Activated CD8-positive, alpha-beta memory T cell treated with anti-CD3 and anti-CD28 coated beads for 1 hour (primary cell): ENCODE measurements around the gene TNK2.

Experiments used
- DNase-seq, 2 donors: peaks; one replicate each; pipeline ENCODE4 v3.0.0-alpha.2; 2020; ENCODE audit warnings: low read depth in 1 of 2; ENCODE audit errors: extremely low read depth in 1 of 2

TNK2 gene

GRCh38 chr3:195900436-195901355 is 7.7 kb downstream of the TNK2 start:
- DNase-seq: no peak

- DNase-seq: no peak
These were observed 8.5 kb downstream of the TNK2 start for GRCh38 chr3:195899701-195900435.

GRCh38 chr3:195897853-195898415 is 10.4 kb downstream of the TNK2 start:
- DNase-seq: no peak

- no peak for DNase-seq
These were observed 11.1 kb downstream of the TNK2 start for GRCh38 chr3:195897081-195897852.

DNA sequence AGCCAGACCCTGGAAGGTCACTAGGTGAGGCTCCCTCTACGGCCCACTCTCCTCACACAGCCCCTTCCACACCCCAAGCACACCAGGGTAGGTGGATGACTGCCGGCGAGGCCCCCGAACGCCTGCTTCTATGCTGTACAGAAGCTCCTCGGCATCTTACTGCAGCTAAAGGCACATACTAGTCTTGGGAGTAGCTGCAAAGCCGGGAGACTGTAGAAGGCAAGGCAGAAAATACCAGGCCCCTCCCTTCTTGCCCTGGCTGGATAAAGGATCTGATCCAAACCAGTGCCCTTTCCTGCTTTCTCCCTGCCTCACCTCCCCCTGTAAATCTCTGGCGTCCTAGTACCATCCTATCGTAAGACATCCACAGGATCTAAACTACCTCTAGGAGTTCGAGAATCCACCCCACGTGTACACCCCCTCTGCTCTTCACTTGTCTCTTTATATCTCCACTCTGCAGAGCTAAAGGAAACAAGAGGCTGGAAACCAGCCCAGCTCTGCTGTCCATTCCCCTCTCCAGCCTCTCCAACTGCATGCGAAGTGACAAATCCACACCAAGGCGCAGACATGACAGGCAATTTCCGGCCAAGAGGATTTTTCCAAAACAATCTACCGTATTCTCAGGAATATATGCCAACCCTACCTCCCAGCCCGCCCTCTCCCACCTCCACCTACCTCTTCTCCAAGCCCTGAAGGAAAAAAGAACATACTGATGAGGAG is 11.8 kb downstream of the TNK2 start:
- DNase-seq: no peak

DNA sequence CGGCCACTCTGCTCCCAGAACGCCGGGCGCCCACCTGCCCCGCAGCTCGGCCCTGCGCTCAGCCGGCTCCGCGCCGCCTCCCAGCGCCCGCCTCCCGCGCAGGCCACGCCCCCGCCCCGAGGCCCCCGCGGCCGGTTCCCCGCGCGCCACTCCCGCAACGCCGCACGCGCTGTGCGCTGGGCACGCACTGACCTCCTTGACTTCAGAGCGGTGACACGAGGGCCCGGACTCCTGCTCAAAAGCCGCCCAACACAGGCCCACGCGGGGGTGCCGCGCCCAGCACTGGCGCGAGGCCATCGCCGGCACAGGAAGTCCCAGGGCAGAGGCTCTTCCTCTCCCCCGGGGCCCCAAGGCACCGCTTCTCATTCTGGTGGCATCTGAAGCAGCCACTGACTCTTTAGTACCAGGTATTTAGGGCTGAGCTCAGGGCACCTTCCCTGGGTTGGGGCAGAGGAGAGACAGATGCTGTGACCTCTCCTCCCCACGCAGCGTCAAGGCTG is 12.4 kb downstream of the TNK2 start:
- peak in 1 of 2 donors; percentile 56 for DNase-seq

DNA sequence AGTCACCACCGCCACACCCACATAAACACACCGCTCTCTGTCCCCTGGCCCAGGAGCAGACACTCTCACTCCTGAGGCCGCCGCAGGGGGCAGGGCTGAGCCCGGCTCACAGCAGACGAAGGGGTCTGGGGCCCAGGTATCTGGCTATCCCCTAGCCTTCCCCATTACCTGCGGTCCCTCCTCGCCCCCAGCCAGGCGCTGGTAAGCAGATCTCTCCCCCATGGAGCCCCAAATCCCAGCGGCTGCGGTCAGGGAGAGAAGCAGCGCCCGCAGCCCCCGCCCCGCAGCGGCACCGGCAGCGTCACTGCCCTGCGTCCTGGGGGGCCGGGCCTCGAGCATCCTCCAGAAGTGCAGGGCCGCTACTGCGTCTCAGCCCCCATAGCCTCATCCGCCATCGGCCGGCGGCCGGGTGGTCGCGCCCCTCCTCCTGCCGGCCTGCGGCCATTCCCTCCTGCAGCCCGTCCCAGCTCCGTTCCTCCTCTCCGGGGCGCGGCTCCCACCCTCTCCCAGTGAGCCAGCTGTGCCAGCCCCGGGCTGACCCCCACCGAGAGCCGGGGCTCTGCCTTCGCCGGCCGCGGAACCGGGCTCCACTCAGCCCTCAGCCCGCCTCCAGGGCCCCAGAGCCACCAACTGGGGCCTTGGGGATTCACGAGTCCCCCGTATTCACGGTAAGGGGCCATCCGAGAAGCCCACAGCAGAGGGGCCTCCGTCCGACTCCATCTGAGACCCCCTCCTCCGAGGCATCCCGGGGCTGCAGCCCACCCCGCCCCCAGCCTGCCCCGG is 13.1 kb downstream of the TNK2 start:
- peak in 1 of 2 donors; percentile 53 for DNase-seq

DNA sequence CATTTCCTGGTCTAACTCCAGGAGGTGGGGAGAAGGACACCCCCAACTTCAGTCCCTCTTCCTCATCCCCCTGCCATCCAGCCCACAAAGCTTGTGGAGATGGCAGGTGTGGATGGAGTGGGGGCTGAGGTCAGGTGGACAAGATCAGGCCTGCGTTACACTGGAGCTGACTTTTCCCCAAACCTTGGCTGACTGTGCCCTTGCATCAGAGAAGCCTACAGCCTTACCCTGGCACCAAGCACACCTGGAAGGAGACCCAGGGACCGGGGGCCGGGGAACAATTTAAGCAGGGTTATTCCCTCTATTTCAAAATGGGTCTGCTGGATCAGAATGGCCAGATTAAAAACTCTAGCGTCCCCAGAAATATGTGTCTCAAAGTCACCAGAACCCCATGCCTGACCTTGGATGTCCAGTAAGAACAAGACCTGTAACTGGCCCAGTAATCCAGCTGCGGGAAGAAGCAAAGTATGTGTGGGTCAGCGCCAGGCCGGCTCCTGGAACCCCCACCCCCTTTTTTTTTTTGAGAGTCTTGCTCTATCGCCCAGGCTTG is 14.4 kb downstream of the TNK2 start:
- DNase-seq: no peak

DNA sequence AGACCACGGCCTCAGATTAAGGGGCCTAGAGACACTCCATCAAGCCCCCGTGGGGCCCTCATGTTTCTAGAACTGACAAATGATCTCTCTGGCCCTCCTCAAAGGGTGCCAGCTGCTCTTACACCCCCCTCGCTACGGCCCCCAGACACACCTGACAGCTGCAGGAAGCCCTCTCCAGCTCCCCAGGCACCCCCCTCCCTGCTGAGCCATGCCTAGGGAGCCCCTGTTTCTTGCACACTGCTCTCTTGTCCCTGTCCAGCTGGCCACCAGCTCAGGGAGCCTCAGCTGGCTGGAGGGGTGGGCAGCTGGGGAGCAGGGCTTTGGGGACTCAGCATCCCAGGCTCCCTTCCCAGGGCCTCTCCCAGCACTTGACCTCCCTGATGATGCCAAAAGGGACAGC is 14.8 kb downstream of the TNK2 start:
- no peak for DNase-seq

DNA sequence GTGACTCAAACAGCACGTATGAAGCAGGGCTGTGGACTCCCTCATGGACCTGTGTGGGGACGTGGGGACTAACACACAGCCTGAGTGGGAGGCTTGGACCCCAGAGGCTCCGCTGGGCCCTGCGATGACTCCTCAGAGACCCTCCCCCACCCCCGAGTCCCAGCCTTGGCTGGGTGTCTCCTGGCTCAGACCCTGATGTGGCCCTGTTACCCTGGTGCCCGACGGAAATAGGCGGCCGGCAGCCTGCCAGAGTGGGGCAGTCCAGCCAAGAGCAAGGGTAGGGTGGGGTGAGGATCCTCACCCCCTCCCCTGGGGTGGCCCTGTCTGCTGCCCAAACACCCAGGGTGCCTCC is 15.3 kb downstream of the TNK2 start:
- no peak for DNase-seq

DNA sequence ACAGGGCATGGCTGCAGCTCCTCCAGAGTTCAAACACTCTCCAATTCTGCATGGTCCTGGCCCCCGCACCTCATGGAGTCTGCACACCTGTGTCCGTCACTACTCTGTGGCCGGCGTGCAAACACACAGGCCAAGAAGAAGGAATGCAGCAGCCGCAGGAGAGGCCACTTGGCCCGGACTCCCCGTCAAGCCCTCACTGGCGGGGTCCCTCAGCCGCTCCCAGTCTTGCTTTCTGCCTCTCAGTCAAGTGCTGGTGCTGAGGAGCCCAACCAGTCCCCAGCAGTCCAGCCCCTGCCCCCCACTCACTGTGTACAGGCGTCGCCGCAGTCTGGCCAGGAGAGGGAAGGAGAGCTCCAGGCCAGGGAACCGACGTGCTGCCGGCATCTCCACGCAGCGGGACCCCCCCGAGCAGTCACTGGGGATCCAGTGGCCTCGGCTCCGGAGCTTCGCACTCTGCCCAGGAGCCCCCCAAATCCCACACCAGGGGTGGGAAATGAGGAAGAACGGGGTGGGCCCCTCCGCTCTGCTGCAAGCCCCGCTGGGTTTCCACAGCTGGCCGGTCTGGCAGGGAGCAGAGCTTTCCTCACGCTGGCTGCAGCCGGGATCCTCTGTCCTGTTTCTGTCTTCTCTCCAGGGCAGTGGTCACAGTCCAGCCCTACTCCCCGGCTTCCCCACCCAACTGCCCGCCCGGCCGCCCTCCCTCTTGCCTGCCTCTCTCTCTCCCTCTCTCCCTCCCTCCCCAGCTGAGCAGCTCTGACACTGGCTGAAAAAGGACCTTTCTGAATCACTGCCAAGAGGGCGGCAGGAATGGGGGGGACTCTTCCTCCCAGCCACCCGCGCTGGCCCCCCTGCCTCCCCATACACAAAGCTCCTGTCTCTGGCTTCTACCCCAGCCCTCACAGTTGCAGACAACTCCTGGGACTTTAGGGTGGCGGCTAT is 16.0 kb downstream of the TNK2 start:
- no peak for DNase-seq

DNA sequence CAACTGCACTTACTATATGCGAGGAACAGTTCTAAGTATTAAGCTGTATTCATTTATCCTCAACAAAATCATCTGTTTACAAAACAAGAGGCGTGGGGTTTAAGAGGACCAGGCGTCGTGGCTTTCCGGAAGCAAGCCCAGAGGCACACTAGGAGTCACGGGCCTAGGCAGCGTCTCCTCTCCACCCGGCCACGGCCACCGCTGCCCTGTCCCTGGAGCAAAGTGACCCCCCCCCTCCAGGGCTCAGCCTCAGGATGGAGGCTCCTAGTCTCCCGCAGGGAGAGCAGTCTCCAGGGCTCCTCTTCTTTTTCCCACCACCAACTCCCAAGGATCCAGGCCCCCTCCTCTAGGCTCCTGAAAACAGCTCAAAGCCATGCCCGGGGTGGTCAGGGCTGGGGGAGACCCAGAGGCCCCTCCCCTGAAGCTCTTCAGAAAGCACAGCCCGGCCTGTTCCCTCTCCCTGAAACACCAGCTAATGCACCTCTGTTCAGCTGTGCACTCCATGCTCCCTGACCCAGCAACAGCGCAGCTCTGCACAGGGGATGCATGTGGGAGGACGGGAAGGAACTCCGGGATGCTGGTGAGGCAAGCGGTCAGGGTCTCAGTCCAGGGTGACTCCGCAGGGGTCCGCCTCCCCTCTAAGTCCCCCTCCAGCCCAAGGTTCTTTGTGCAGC is 16.8 kb downstream of the TNK2 start:
- DNase-seq: no peak

GRCh38 chr3:195889870-195890295 is 18.5 kb downstream of the TNK2 start:
- DNase-seq: no peak

GRCh38 chr3:195888981-195889869 is 19.1 kb downstream of the TNK2 start:
- DNase-seq: no peak

GRCh38 chr3:195888311-195888761 is 20.0 kb downstream of the TNK2 start:
- no peak for DNase-seq

DNA sequence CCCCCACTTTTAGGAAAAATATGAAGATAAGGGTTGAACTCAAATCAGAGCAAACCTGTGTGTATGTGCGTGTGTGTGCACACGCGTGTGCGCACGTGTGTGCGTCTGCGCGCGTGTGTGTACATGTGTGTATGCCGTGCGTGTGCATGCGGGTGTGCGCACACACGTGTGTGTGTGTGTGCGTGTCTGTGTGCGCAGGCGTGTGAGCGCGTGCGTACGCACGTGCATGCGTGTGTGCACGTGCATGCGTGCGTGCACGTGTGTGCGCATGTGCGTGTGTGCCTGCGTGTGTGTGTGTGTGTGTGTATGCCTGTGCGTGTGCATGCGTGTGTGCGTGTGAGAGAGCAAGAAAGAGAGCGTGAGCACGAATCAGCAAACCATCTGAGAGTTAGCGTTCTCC is 20.7 kb downstream of the TNK2 start:
- no peak for DNase-seq
